GM12878 (cell line): ENCODE measurements around the gene TXNL4A.

Experiments used
- BCL3 ChIP-seq: IDR thresholded peaks from 2 replicates; pipeline ENCODE4 v1.6.1; 2011; ENCODE audit warnings: borderline replicate concordance, low read depth, mild to moderate bottlenecking, moderate library complexity, low read length; ENCODE audit not compliant: insufficient read depth, poor library complexity, severe bottlenecking
- BHLHE40 ChIP-seq, 2 experiments: fragments of 450-650 bp in 1 of 2; IDR thresholded peaks; 2 replicates each; pipeline ENCODE4 v1.6.1; 2011 to 2017; ENCODE audit warnings: low read depth in 2 of 2, borderline replicate concordance in 1 of 2, improper control_type of control experiment in 1 of 2, low read length in 1 of 2, mild to moderate bottlenecking in 1 of 2
- CREB1 ChIP-seq: IDR thresholded peaks from 2 replicates; pipeline ENCODE4 v1.6.1; 2012; ENCODE audit warnings: low read depth, mild to moderate bottlenecking, inconsistent platforms
- CTCF ChIP-seq, 3 experiments: IDR thresholded peaks in 2 of 3; conservative IDR thresholded peaks in 1 of 3; 2 replicates each; pipeline ENCODE4 v1.5.1; 2011; ENCODE audit warnings: low read depth in 3 of 3, low read length in 3 of 3, mild to moderate bottlenecking in 3 of 3, control low read depth in 2 of 3, moderate library complexity in 2 of 3, inconsistent platforms in 1 of 3, mixed read lengths in 1 of 3; ENCODE audit not compliant: control insufficient read depth in 2 of 3, insufficient read depth in 1 of 3; ENCODE audit errors: extremely low read depth in 1 of 3
- EZH2 ChIP-seq: IDR thresholded peaks from 2 replicates; pipeline ENCODE4 v1.6.1; 2012; ENCODE audit warnings: low read depth, mild to moderate bottlenecking, control low read depth, inconsistent platforms, low read length, borderline replicate concordance; ENCODE audit not compliant: control insufficient read depth
- HDAC2 ChIP-seq: fragments of 200-600 bp; sonication (generic); IDR thresholded peaks from 2 replicates; pipeline ENCODE4 v1.6.1; 2017
- MLLT1 ChIP-seq: fragments of 450-650 bp; IDR thresholded peaks from 2 replicates; pipeline ENCODE4 v1.6.1; 2016; ENCODE audit warnings: mild to moderate bottlenecking
- POLR2A ChIP-seq: IDR thresholded peaks from 2 replicates; pipeline ENCODE4 v1.6.1; 2011; ENCODE audit warnings: low read depth, mild to moderate bottlenecking, low read length
- RELA ChIP-seq: fragments of 450-650 bp; IDR thresholded peaks from 2 replicates; pipeline ENCODE4 v1.8.0; 2014; ENCODE audit warnings: borderline replicate concordance; ENCODE audit not compliant: partially characterized antibody
- SP1 ChIP-seq: IDR thresholded peaks from one replicate; pipeline ENCODE4 v1.6.1; 2011; ENCODE audit warnings: low read depth, low read length
- SREBF2 ChIP-seq: IDR thresholded peaks from 2 replicates; pipeline ENCODE4 v1.6.1; 2012; ENCODE audit warnings: mild to moderate bottlenecking, low read length
- TARDBP ChIP-seq: IDR thresholded peaks from 2 replicates; pipeline ENCODE4 v1.6.1; 2016; ENCODE audit warnings: borderline replicate concordance
- USF2 ChIP-seq: IDR thresholded peaks from 2 replicates; pipeline ENCODE4 v1.6.1; 2011; ENCODE audit warnings: low read depth, low read length, improper control_type of control experiment, borderline replicate concordance
- ZZZ3 ChIP-seq: IDR thresholded peaks from 2 replicates; pipeline ENCODE4 v1.6.1; 2011; ENCODE audit warnings: low read depth; ENCODE audit not compliant: control insufficient read depth, insufficient read length

GRCh38 chr18:79954791-79955190 lies 33.6 kb downstream of the TXNL4A start:
- TF ChIP-seq RELA (no peak), EZH2 (no peak), CTCF (IDR thresholded peaks at IDR 0.05 in 2 of 3, conservative IDR thresholded peaks at IDR 0.05 in 1 of 3; ENCODE audit: control insufficient read depth in 2 of 3, extremely low read depth in 1 of 3, insufficient read depth in 1 of 3, low read depth in 3 of 3, low read length in 3 of 3) (no peak), ZZZ3 (no peak), POLR2A (no peak), TARDBP (no peak), SP1 (no peak), BHLHE40 (IDR thresholded peaks at IDR 0.05; ENCODE audit: borderline replicate concordance in 1 of 2, low read depth in 2 of 2, low read length in 1 of 2) (no peak), USF2 (no peak), BCL3 (no peak), MLLT1 (no peak), HDAC2 (no peak), SREBF2 (no peak), CREB1 (no peak)
